LNCAP (cell line): Measurements from ENCODE around the gene SYN1.

Experiments
- CTCF ChIP-seq: fragments of 450-650 bp; IDR thresholded peaks from 2 replicates; pipeline ENCODE4 v1.5.1; 2017; ENCODE audit warnings: mild to moderate bottlenecking

SYN1 gene

DNA sequence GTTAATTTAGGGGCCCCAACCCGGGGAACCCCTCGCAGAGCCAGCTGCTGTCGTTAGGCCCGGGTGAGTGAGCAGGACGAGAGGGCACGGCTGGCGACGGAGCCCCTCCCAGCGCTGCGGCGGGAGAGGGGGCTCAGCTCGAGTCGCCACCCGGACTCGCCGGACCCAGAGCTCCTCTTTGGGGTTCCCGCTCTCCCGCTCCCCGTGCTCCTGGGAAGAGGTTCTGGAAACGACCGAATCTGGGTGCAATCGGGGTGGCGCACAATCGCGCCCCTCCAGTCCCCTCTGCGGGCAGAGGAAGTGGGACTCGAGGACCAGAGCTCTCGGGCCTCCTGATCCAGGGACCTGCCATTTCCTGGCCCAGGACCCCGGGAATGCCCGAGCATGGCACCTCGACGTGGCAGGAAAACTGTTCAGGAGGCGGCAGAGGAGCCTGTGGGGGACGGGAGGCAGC, 95.9 kb downstream of the SYN1 start:
- no peak for TF ChIP-seq CTCF

- TF ChIP-seq CTCF: peak; percentile 60
Observed at GRCh38 chrX:47523297-47523696, 96.4 kb downstream of the SYN1 start.
